Stimulated activated CD4-positive, alpha-beta T cell treated with anti-CD3 and anti-CD28 coated beads, Interleukin-1b, Interleukin-23, amount 100 ng/mL, for 48 hours (primary cell): ENCODE measurements around the gene TRAK1.

Source experiments
- DNase-seq: peaks from one replicate; pipeline ENCODE4 v3.0.0-alpha.2; 2020

TRAK1 gene

GRCh38 chr3:42216302-42216701 lies 125.1 kb downstream of the TRAK1 start:
- no peak for DNase-seq

GRCh38 chr3:42216931-42217333 lies 125.8 kb downstream of the TRAK1 start:
- DNase-seq = no peak

GRCh38 chr3:42220436-42221121 lies 129.4 kb downstream of the TRAK1 start:
- no peak for DNase-seq

GRCh38 chr3:42222942-42223693 lies 132.0 kb downstream of the TRAK1 start:
- DNase-seq = no peak

GRCh38 chr3:42224178-42224577 lies 133.0 kb downstream of the TRAK1 start:
- DNase-seq = no peak

GRCh38 chr3:42224658-42225421 lies 133.7 kb downstream of the TRAK1 start:
- DNase-seq = no peak

- DNase-seq = no peak
These were observed 134.6 kb downstream of the TRAK1 start for GRCh38 chr3:42225486-42226363.

- DNase-seq = no peak
These were observed 135.6 kb downstream of the TRAK1 start for GRCh38 chr3:42226470-42227425.

- DNase-seq = no peak
These were observed 137.6 kb downstream of the TRAK1 start for GRCh38 chr3:42228796-42229195.

- no peak for DNase-seq
These were observed 138.2 kb downstream of the TRAK1 start for GRCh38 chr3:42229266-42229941.

- DNase-seq = no peak
These were observed 139.0 kb downstream of the TRAK1 start for GRCh38 chr3:42229942-42230688.

GRCh38 chr3:42230860-42231259 lies 139.7 kb downstream of the TRAK1 start:
- DNase-seq = no peak

GRCh38 chr3:42235532-42235931 lies 144.4 kb downstream of the TRAK1 start:
- DNase-seq = no peak

- DNase-seq = no peak
These were observed 145.5 kb downstream of the TRAK1 start for GRCh38 chr3:42236611-42237010.

- DNase-seq = no peak
These were observed 154.9 kb downstream of the TRAK1 start for GRCh38 chr3:42246091-42246490.

- peak; percentile 65 for DNase-seq
These were observed 156.4 kb downstream of the TRAK1 start for GRCh38 chr3:42247576-42248027.

- no peak for DNase-seq
These were observed 159.6 kb downstream of the TRAK1 start for GRCh38 chr3:42250761-42251160.

- DNase-seq = no peak
These were observed 163.4 kb downstream of the TRAK1 start for GRCh38 chr3:42254566-42254965.

GRCh38 chr3:42256135-42256819 lies 165.1 kb downstream of the TRAK1 start:
- no peak for DNase-seq
